H1 (cell line): ENCODE measurements around the gene RAD51B. TPM values are rescaled to one million over a fixed set of nuclear protein-coding genes. Genes with fewer than 3 reads are reported as not detected.

Experiments used
- ASH2L ChIP-seq: fragments of 200-600, 300-600 bp; sonication (generic); IDR thresholded peaks from one replicate; pipeline ENCODE4 v1.7.1; 2017; ENCODE audit warnings: low read length
- CHD1 ChIP-seq: IDR thresholded peaks from 2 replicates; pipeline ENCODE4 v1.6.1; 2012; ENCODE audit warnings: low read depth, low read length, improper control_type of control experiment
- HDAC6 ChIP-seq: IDR thresholded peaks from one replicate; pipeline ENCODE4 v1.7.1; 2012; ENCODE audit warnings: low read depth, mild to moderate bottlenecking, inconsistent platforms, low read length, moderate library complexity
- JUN ChIP-seq: IDR thresholded peaks from 2 replicates; pipeline ENCODE4 v1.6.1; 2011; ENCODE audit warnings: low read depth, mild to moderate bottlenecking, improper control_type of control experiment, low read length
- MAFK ChIP-seq: IDR thresholded peaks from 2 replicates; pipeline ENCODE4 v1.6.1; 2012; ENCODE audit warnings: low read depth, mild to moderate bottlenecking, improper control_type of control experiment, low read length
- NANOG ChIP-seq: IDR thresholded peaks from 2 replicates; pipeline ENCODE4 v1.6.1; 2011; ENCODE audit warnings: low read length, low read depth, mild to moderate bottlenecking, inconsistent platforms; ENCODE audit not compliant: insufficient read depth, poor library complexity, severe bottlenecking
- POLR2A ChIP-seq, 2 experiments: IDR thresholded peaks; 1 replicate in 1 of 2; 2 replicates in 1 of 2; pipeline ENCODE4 v1.6.1; 2011; ENCODE audit warnings: low read depth in 2 of 2, low read length in 2 of 2, mild to moderate bottlenecking in 2 of 2; ENCODE audit errors: control extremely low read depth in 1 of 2
- POU5F1 ChIP-seq: IDR thresholded peaks from 2 replicates; pipeline ENCODE4 v1.6.1; 2011; ENCODE audit warnings: low read depth, mild to moderate bottlenecking, low read length, moderate library complexity
- SUZ12 ChIP-seq: fragments of 200-600 bp; sonication (generic); IDR thresholded peaks from 2 replicates; pipeline ENCODE4 v1.6.1; 2012; ENCODE audit warnings: mild to moderate bottlenecking, inconsistent platforms, low read length, moderate library complexity, mixed read lengths
- TAF7 ChIP-seq: optimal IDR thresholded peaks from 2 replicates; pipeline ENCODE3; 2011; ENCODE audit warnings: low read depth, mild to moderate bottlenecking, inconsistent platforms, low read length, moderate library complexity, borderline replicate concordance
- polyA plus RNA-seq, 7 experiments: library from polyadenylated mRNA; depleted of rRNA in 3 of 7; stranded (reverse) in 5 of 7; unstranded in 2 of 7; fragments of >200 nt in 5 of 7; fragments of 200-250 nt in 2 of 7; gene quantifications; 1 replicate in 5 of 7; 2 replicates in 1 of 7; 4 replicates in 1 of 7; pipeline versions ENCODE4 v1.2.1 to v1.2.3, GENCODE V29; 2011 to 2013; ENCODE audit warnings: missing spikeins in 2 of 7, mixed read lengths in 2 of 7
- total RNA-seq: library from RNA; stranded (reverse); fragmentation: NEBNext Ultra II Directional; extraction: Animal tissue kit (Norgen Biotek cat#: 25700); gene quantifications from 2 replicates; pipeline ENCODE4 v1.2.1, GENCODE V29; 2021
- TF ChIP-seq, protein P1 (sequence below): fragments of 300-600 bp; sonication (generic); IDR thresholded peaks from 2 replicates; pipeline ENCODE4 v1.7.1; 2012; ENCODE audit warnings: low read length, moderate library complexity, mild to moderate bottlenecking, inconsistent platforms; ENCODE audit not compliant: insufficient replicate concordance
- TF ChIP-seq, protein P2 (sequence below): IDR thresholded peaks from 2 replicates; pipeline ENCODE4 v1.6.1; 2011; ENCODE audit warnings: low read depth, mild to moderate bottlenecking, low read length; ENCODE audit not compliant: insufficient read depth

RAD51B gene
- total and polyA plus RNA-seq, 2 of the 8 experiments (the other 6 are each of a cell fraction or from before 2014, with no cell fraction given): 3.9 to 14.9 TPM

DNA sequence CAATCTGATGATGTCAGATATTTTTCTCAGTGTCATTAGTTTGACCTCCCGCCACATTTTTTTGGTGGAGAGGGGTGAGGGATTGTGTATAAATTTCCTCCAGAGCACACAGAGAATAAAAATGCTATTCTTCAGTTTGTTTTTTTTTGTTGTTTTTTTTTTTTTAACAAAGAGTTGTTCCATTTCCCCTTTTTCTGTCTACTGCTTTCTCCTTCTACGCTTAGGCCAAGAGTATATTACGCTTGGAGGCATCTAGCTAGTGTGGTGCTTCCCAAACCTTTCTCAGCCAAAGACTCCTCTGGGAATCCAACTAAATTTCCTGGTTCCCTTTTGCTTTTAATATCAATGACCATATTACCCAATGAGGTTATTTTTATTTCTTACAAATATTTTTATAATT is 507.7 kb downstream of the RAD51B start (continued):
- TF ChIP-seq, protein P1, sequence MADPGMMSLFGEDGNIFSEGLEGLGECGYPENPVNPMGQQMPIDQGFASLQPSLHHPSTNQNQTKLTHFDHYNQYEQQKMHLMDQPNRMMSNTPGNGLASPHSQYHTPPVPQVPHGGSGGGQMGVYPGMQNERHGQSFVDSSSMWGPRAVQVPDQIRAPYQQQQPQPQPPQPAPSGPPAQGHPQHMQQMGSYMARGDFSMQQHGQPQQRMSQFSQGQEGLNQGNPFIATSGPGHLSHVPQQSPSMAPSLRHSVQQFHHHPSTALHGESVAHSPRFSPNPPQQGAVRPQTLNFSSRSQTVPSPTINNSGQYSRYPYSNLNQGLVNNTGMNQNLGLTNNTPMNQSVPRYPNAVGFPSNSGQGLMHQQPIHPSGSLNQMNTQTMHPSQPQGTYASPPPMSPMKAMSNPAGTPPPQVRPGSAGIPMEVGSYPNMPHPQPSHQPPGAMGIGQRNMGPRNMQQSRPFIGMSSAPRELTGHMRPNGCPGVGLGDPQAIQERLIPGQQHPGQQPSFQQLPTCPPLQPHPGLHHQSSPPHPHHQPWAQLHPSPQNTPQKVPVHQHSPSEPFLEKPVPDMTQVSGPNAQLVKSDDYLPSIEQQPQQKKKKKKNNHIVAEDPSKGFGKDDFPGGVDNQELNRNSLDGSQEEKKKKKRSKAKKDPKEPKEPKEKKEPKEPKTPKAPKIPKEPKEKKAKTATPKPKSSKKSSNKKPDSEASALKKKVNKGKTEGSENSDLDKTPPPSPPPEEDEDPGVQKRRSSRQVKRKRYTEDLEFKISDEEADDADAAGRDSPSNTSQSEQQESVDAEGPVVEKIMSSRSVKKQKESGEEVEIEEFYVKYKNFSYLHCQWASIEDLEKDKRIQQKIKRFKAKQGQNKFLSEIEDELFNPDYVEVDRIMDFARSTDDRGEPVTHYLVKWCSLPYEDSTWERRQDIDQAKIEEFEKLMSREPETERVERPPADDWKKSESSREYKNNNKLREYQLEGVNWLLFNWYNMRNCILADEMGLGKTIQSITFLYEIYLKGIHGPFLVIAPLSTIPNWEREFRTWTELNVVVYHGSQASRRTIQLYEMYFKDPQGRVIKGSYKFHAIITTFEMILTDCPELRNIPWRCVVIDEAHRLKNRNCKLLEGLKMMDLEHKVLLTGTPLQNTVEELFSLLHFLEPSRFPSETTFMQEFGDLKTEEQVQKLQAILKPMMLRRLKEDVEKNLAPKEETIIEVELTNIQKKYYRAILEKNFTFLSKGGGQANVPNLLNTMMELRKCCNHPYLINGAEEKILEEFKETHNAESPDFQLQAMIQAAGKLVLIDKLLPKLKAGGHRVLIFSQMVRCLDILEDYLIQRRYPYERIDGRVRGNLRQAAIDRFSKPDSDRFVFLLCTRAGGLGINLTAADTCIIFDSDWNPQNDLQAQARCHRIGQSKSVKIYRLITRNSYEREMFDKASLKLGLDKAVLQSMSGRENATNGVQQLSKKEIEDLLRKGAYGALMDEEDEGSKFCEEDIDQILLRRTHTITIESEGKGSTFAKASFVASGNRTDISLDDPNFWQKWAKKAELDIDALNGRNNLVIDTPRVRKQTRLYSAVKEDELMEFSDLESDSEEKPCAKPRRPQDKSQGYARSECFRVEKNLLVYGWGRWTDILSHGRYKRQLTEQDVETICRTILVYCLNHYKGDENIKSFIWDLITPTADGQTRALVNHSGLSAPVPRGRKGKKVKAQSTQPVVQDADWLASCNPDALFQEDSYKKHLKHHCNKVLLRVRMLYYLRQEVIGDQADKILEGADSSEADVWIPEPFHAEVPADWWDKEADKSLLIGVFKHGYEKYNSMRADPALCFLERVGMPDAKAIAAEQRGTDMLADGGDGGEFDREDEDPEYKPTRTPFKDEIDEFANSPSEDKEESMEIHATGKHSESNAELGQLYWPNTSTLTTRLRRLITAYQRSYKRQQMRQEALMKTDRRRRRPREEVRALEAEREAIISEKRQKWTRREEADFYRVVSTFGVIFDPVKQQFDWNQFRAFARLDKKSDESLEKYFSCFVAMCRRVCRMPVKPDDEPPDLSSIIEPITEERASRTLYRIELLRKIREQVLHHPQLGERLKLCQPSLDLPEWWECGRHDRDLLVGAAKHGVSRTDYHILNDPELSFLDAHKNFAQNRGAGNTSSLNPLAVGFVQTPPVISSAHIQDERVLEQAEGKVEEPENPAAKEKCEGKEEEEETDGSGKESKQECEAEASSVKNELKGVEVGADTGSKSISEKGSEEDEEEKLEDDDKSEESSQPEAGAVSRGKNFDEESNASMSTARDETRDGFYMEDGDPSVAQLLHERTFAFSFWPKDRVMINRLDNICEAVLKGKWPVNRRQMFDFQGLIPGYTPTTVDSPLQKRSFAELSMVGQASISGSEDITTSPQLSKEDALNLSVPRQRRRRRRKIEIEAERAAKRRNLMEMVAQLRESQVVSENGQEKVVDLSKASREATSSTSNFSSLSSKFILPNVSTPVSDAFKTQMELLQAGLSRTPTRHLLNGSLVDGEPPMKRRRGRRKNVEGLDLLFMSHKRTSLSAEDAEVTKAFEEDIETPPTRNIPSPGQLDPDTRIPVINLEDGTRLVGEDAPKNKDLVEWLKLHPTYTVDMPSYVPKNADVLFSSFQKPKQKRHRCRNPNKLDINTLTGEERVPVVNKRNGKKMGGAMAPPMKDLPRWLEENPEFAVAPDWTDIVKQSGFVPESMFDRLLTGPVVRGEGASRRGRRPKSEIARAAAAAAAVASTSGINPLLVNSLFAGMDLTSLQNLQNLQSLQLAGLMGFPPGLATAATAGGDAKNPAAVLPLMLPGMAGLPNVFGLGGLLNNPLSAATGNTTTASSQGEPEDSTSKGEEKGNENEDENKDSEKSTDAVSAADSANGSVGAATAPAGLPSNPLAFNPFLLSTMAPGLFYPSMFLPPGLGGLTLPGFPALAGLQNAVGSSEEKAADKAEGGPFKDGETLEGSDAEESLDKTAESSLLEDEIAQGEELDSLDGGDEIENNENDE: no peak
- no peak for TF ChIP-seq ASH2L
- TF ChIP-seq, protein P2, sequence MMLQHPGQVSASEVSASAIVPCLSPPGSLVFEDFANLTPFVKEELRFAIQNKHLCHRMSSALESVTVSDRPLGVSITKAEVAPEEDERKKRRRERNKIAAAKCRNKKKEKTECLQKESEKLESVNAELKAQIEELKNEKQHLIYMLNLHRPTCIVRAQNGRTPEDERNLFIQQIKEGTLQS: no peak
- no peak for TF ChIP-seq HDAC6
- TF ChIP-seq POLR2A (IDR thresholded peaks at IDR 0.05; ENCODE audit: control extremely low read depth in 1 of 2, low read depth in 2 of 2, low read length in 2 of 2): no peak
- no peak for TF ChIP-seq JUN
- TF ChIP-seq MAFK: no peak
- TF ChIP-seq POU5F1: no peak
- TF ChIP-seq TAF7: no peak
- no peak for TF ChIP-seq SUZ12
- no peak for TF ChIP-seq NANOG
- TF ChIP-seq CHD1: no peak
